SK-N-SH (cell line): ENCODE results near the gene FALEC. TPM values are rescaled to one million over a fixed set of nuclear protein-coding genes. Genes with fewer than 3 reads are reported as not detected.

Experiments
- CTCF ChIA-PET: fragments of 300-600, 350-600 bp; formaldehyde crosslinking; extraction: SDS; loops from one replicate; lab custom pipeline; 2021; lab: Yijun Ruan, JAX
- POLR2A ChIA-PET: fragments of 350-600 bp; sonication (Branson Sonifier 250); formaldehyde crosslinking; extraction: SDS; loops from one replicate; lab custom pipeline; 2020; ENCODE audit warnings: antibody characterized with exemption, inconsistent platforms; lab: Yijun Ruan, JAX
- DNase-seq: peaks from one replicate; pipeline ENCODE4 v3.0.0; 2012
- H2AFZ ChIP-seq: fragments of 200-600 bp; sonication (generic); 2 replicates; pipeline ENCODE4 v1.8.1; 2016; ENCODE audit warnings: antibody characterized with exemption, mild to moderate bottlenecking, low read depth
- H3F3A ChIP-seq: fragments of 200-600 bp; sonication (generic); replicated peaks from 2 replicates; pipeline ENCODE3; 2016; ENCODE audit warnings: antibody characterized with exemption, mild to moderate bottlenecking; ENCODE audit not compliant: insufficient read depth
- H3K27ac ChIP-seq, 2 experiments: fragments of 200-500 bp in 1 of 2; fragments of 200-600 bp in 1 of 2; sonication (Bioruptor generic) in 1 of 2; sonication (generic), shearing (Covaris generic) in 1 of 2; 2 replicates each; pipeline versions ENCODE4 v1.5.1 to v1.6.1; 2014 to 2016; ENCODE audit warnings: low read depth in 2 of 2, inconsistent platforms in 1 of 2, low read length in 1 of 2, mild to moderate bottlenecking in 1 of 2, mixed read lengths in 1 of 2
- H3K27me3 ChIP-seq: fragments of 200-600 bp; sonication (generic), shearing (Covaris generic); 2 replicates; pipeline ENCODE4 v1.6.1; 2016; ENCODE audit warnings: mixed run types; ENCODE audit not compliant: insufficient read depth
- H3K36me3 ChIP-seq, 2 experiments: fragments of 200-500 bp in 1 of 2; fragments of 200-600 bp in 1 of 2; sonication (Bioruptor generic) in 1 of 2; sonication (generic) in 1 of 2; replicated peaks in 1 of 2; 2 replicates each; pipeline versions ENCODE3 to v1.5.1; 2014 to 2016; ENCODE audit warnings: low read length in 1 of 2, mild to moderate bottlenecking in 1 of 2; ENCODE audit not compliant: insufficient read depth in 2 of 2, control insufficient read depth in 1 of 2
- H3K4me1 ChIP-seq, 2 experiments: fragments of 200-500 bp in 1 of 2; fragments of 200-600 bp in 1 of 2; sonication (Bioruptor generic) in 1 of 2; sonication (generic), shearing (Covaris generic) in 1 of 2; 2 replicates each; pipeline versions ENCODE4 v1.5.1 to v1.6.1; 2014 to 2016; ENCODE audit warnings: low read depth in 1 of 2, low read length in 1 of 2, mixed run types in 1 of 2; ENCODE audit not compliant: insufficient read depth in 2 of 2, control insufficient read depth in 1 of 2
- H3K4me2 ChIP-seq: fragments of 200-600 bp; sonication (generic), shearing (Covaris generic); 2 replicates; pipeline ENCODE4 v1.6.1; 2017; ENCODE audit warnings: mixed run types
- H3K4me3 ChIP-seq, 2 experiments: fragments of 200-500 bp in 1 of 2; fragments of 200-600 bp in 1 of 2; sonication (Bioruptor generic) in 1 of 2; sonication (generic), shearing (Covaris generic) in 1 of 2; 2 replicates each; pipeline versions ENCODE4 v1.5.1 to v1.8.1; 2014 to 2016; ENCODE audit warnings: low read depth in 2 of 2, inconsistent platforms in 1 of 2, low read length in 1 of 2, mild to moderate bottlenecking in 1 of 2, mixed read lengths in 1 of 2, moderate library complexity in 1 of 2
- H3K79me2 ChIP-seq: fragments of 200-600 bp; sonication (generic); 2 replicates; pipeline ENCODE4 v1.8.1; 2017; ENCODE audit warnings: mild to moderate bottlenecking; ENCODE audit not compliant: insufficient read depth
- H3K9ac ChIP-seq: fragments of 200-600 bp; sonication (generic); 2 replicates; pipeline ENCODE4 v1.6.1; 2017; ENCODE audit warnings: mixed run types
- H3K9me2 ChIP-seq: fragments of 200-600 bp; sonication (generic); 2 replicates; pipeline ENCODE4 v1.6.1; 2017; ENCODE audit warnings: mixed run types
- H3K9me3 ChIP-seq: fragments of 200-600 bp; sonication (generic); 2 replicates; pipeline ENCODE4 v1.6.1; 2017; ENCODE audit warnings: mixed run types, mild to moderate bottlenecking, moderate library complexity
- H4K20me1 ChIP-seq: fragments of 200-600 bp; sonication (generic); 2 replicates; pipeline ENCODE4 v1.6.1; 2017; ENCODE audit warnings: mild to moderate bottlenecking, mixed run types; ENCODE audit not compliant: insufficient read depth
- EP300 ChIP-seq, 2 experiments: IDR thresholded peaks; 2 replicates each; pipeline versions ENCODE4 v1.4.0 to v1.6.1; 2012; ENCODE audit warnings: borderline replicate concordance in 1 of 2, low read depth in 1 of 2, low read length in 1 of 2
- EZH2phosphoT487 ChIP-seq: fragments of 200-600 bp; sonication (generic); IDR thresholded peaks from 2 replicates; pipeline ENCODE4 v1.6.1; 2017; ENCODE audit warnings: low read depth, mixed run types, mild to moderate bottlenecking, antibody characterized with exemption, moderate library complexity, borderline replicate concordance
- FOSL2 ChIP-seq: IDR thresholded peaks from 2 replicates; pipeline ENCODE4 v1.4.0; 2012; ENCODE audit warnings: low read depth, mild to moderate bottlenecking, moderate library complexity, borderline replicate concordance
- FOXM1 ChIP-seq: IDR thresholded peaks from 2 replicates; pipeline ENCODE4 v1.4.0; 2012; ENCODE audit warnings: low read depth, mild to moderate bottlenecking
- GABPA ChIP-seq: IDR thresholded peaks from 2 replicates; pipeline ENCODE4 v1.4.0; 2012; ENCODE audit warnings: low read depth, mild to moderate bottlenecking
- MEF2A ChIP-seq: IDR thresholded peaks from 2 replicates; pipeline ENCODE4 v1.4.0; 2012; ENCODE audit warnings: low read depth, borderline replicate concordance
- MXI1 ChIP-seq: IDR thresholded peaks from 2 replicates; pipeline ENCODE4 v1.6.1; 2012; ENCODE audit warnings: mild to moderate bottlenecking, low read depth, low read length, improper control_type of control experiment
- NFIC ChIP-seq: IDR thresholded peaks from 2 replicates; pipeline ENCODE4 v1.4.0; 2012; ENCODE audit warnings: borderline replicate concordance
- POLR2AphosphoS5 ChIP-seq: IDR thresholded peaks from 2 replicates; pipeline ENCODE4 v1.6.1; 2012; ENCODE audit warnings: low read depth, low read length
- RFX5 ChIP-seq: IDR thresholded peaks from 2 replicates; pipeline ENCODE4 v1.6.1; 2012; ENCODE audit warnings: mild to moderate bottlenecking, improper control_type of control experiment, low read length
- RXRA ChIP-seq: IDR thresholded peaks from 2 replicates; pipeline ENCODE4 v1.4.0; 2012; ENCODE audit warnings: low read depth, mild to moderate bottlenecking, borderline replicate concordance
- SIN3A ChIP-seq: IDR thresholded peaks from 2 replicates; pipeline ENCODE4 v1.6.1; 2012; ENCODE audit warnings: low read depth, mild to moderate bottlenecking, low read length, moderate library complexity, borderline replicate concordance
- SMC3 ChIP-seq: IDR thresholded peaks from 2 replicates; pipeline ENCODE4 v1.6.1; 2012; ENCODE audit warnings: low read depth, low read length, improper control_type of control experiment
- WGBS: methylation state at CpG from one replicate; pipeline ENCODE4 v1.1.6; 2017; ENCODE audit warnings: low lambda C conversion rate; 5-methylcytosine and 5-hydroxymethylcytosine counted together
- polyA plus RNA-seq, 3 experiments: library from polyadenylated mRNA; depleted of rRNA; stranded (reverse); fragments of >200 nt; gene quantifications; 2 replicates each; pipeline ENCODE4 v1.2.3, GENCODE V29; 2012
- TF ChIP-seq, protein P1 (sequence below): fragments of 200-600 bp; sonication (generic); IDR thresholded peaks from 2 replicates; pipeline ENCODE4 v1.6.1; 2017; ENCODE audit warnings: antibody characterized with exemption, mild to moderate bottlenecking, moderate library complexity
- TF ChIP-seq, protein P2 (sequence below): fragments of 150-350 bp; IDR thresholded peaks from 2 replicates; pipeline ENCODE4 v1.6.1; 2017; ENCODE audit warnings: antibody characterized with exemption, low read length, low read depth, borderline replicate concordance
- TF ChIP-seq, protein P3 (sequence below): IDR thresholded peaks from 2 replicates; pipeline ENCODE4 v1.4.0; 2012; ENCODE audit warnings: low read depth, borderline replicate concordance
- TF ChIP-seq, protein P4 (sequence below): IDR thresholded peaks from 2 replicates; pipeline ENCODE4; 2012

The FALEC gene
- polyA plus RNA-seq, 1 of the 3 experiments (the other 2 are of a cell fraction), result 0.72 TPM

DNA sequence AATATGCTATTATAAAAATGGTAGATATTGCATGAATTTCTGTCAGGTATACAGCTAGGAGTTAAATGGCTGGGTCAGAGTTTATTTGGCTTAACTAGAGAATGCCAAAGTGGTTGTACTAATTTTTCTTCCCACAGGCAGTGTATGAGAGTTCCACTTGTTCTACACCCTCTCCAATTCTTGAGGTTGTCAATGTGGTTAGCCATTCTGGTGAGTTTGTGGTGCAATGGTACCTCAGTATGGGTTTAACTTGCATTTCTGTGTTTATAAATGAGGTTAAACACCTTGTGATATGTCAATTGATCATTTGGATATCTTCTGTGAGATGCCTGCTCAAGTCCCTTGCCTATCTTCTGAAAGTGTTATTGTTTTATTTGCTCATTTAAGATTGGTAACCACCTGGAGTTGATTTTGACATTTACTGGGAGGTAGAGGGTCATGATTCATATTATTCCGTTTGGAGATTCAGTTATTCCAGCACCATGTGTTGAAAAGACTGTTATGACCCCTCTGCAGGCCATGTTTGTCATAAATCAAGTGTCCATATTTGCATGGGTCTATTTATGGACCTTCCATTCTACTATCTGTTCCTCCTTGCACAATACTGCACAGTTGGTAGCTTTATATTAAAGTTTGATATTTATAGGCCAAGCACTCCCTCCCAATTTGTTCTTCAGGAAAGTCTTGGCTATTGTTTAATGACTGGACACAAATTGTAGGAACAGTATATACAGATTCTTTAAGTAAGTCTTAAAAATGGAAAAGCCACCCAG lies 5.8 kb downstream of the FALEC start:
- no peak overlapping the region for H3K4me3 ChIP-seq
- no peaks in the 10 kb centered on the region for H3K79me2 ChIP-seq
- no peaks in the 10 kb centered on the region for H3K9me3 ChIP-seq
- H3K9me2 ChIP-seq, result no peaks in the 10 kb centered on the region
- peaks cover 3% of the 10 kb centered on the region for H3F3A ChIP-seq
- H3K4me2 ChIP-seq, result no peak overlapping the region
- DNase-seq, result no peak
- H3K36me3 ChIP-seq, result no peaks in the 10 kb centered on the region
- POLR2A ChIA-PET, result no interaction called here
- no peaks in the 10 kb centered on the region for H4K20me1 ChIP-seq
- H2AFZ ChIP-seq, result no peak overlapping the region
- no peaks in the 10 kb centered on the region for H3K27me3 ChIP-seq
- no peak overlapping the region for H3K27ac ChIP-seq
- CTCF ChIA-PET, result interaction anchor here (1.1 to 1.8 kb wide), 2 partner anchors 12 to 38 kb away, joined by 3 to 5 read pairs; no protein-coding TSS in a partner anchor
- no peak for TF ChIP-seq EP300 (IDR thresholded peaks at IDR 0.05; ENCODE audit: borderline replicate concordance in 1 of 2, low read depth in 1 of 2, low read length in 1 of 2)
- no peak overlapping the region for H3K9ac ChIP-seq
- WGBS, result 44% methylated on average over 1 of the region's 1 CpG
- H3K4me1 ChIP-seq, result no peaks in the 10 kb centered on the region

DNA sequence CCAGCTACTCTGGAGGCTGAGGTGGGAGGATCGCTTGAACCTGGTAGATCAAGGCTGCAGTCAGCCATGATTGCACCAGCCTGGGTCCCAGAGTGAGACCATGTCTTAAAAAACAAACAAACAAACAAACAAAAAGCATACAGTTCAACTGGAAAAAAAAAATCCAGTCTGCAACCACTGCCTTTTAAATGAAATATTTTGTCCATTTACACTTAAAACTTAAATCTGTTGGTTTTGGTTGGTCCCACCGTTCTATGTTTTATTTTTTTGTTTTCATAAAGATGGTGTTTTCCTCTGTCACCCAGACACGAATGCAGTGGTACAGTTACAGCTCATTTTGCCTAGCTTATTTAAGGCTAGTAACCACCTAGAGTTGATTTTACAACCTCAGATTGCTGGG lies 9.8 kb downstream of the FALEC start:
- H3K9ac ChIP-seq, result no peak overlapping the region
- no peak for DNase-seq
- H3F3A ChIP-seq, result peaks cover 10% of the 10 kb centered on the region
- POLR2A ChIA-PET, result interaction anchor here (1.0 kb wide), 1 partner anchor 10 kb away, joined by 3 read pairs; the partner anchor contains the start of gene FALEC
- no peaks in the 10 kb centered on the region for H3K36me3 ChIP-seq
- H3K9me2 ChIP-seq, result no peaks in the 10 kb centered on the region
- H3K4me1 ChIP-seq, result peaks cover 2 to 5% of the 10 kb centered on the region in 2 experiments; a peak in 1 of 4 replicates
- no peaks in the 10 kb centered on the region for H3K9me3 ChIP-seq
- H2AFZ ChIP-seq, result no peak overlapping the region
- no peaks in the 10 kb centered on the region for H3K79me2 ChIP-seq
- H3K27ac ChIP-seq, result no peak overlapping the region
- CTCF ChIA-PET, result interaction anchor here (1.1 to 2.8 kb wide), 2 partner anchors 7 to 36 kb away, joined by 3 to 14 read pairs; no protein-coding TSS in a partner anchor
- TF ChIP-seq, protein P1, sequence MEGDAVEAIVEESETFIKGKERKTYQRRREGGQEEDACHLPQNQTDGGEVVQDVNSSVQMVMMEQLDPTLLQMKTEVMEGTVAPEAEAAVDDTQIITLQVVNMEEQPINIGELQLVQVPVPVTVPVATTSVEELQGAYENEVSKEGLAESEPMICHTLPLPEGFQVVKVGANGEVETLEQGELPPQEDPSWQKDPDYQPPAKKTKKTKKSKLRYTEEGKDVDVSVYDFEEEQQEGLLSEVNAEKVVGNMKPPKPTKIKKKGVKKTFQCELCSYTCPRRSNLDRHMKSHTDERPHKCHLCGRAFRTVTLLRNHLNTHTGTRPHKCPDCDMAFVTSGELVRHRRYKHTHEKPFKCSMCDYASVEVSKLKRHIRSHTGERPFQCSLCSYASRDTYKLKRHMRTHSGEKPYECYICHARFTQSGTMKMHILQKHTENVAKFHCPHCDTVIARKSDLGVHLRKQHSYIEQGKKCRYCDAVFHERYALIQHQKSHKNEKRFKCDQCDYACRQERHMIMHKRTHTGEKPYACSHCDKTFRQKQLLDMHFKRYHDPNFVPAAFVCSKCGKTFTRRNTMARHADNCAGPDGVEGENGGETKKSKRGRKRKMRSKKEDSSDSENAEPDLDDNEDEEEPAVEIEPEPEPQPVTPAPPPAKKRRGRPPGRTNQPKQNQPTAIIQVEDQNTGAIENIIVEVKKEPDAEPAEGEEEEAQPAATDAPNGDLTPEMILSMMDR, result no peak
- TF ChIP-seq FOXM1, result no peak
- TF ChIP-seq, protein P2, sequence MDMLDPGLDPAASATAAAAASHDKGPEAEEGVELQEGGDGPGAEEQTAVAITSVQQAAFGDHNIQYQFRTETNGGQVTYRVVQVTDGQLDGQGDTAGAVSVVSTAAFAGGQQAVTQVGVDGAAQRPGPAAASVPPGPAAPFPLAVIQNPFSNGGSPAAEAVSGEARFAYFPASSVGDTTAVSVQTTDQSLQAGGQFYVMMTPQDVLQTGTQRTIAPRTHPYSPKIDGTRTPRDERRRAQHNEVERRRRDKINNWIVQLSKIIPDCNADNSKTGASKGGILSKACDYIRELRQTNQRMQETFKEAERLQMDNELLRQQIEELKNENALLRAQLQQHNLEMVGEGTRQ, result no peak
- TF ChIP-seq SIN3A, result no peak
- no peak for TF ChIP-seq MEF2A
- TF ChIP-seq FOSL2, result no peak
- TF ChIP-seq SMC3, result no peak
- TF ChIP-seq EZH2phosphoT487, result no peak
- TF ChIP-seq RFX5, result no peak
- no peak for TF ChIP-seq RXRA
- TF ChIP-seq, protein P3, sequence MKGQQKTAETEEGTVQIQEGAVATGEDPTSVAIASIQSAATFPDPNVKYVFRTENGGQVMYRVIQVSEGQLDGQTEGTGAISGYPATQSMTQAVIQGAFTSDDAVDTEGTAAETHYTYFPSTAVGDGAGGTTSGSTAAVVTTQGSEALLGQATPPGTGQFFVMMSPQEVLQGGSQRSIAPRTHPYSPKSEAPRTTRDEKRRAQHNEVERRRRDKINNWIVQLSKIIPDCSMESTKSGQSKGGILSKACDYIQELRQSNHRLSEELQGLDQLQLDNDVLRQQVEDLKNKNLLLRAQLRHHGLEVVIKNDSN, result no peak
- TF ChIP-seq, protein P4, sequence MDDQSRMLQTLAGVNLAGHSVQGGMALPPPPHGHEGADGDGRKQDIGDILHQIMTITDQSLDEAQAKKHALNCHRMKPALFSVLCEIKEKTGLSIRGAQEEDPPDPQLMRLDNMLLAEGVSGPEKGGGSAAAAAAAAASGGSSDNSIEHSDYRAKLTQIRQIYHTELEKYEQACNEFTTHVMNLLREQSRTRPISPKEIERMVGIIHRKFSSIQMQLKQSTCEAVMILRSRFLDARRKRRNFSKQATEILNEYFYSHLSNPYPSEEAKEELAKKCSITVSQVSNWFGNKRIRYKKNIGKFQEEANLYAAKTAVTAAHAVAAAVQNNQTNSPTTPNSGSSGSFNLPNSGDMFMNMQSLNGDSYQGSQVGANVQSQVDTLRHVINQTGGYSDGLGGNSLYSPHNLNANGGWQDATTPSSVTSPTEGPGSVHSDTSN, result no peak
- TF ChIP-seq GABPA, result no peak
- no peak for TF ChIP-seq NFIC
- no peak for TF ChIP-seq POLR2AphosphoS5
- no peak for TF ChIP-seq MXI1
- no peaks in the 10 kb centered on the region for H3K27me3 ChIP-seq
- no peaks in the 10 kb centered on the region for H4K20me1 ChIP-seq
- H3K4me3 ChIP-seq, result no peak overlapping the region
- no peak overlapping the region for H3K4me2 ChIP-seq
- WGBS, result 65% methylated on average over 3 of the region's 3 CpGs
